SU-DHL-6 (cell line): Measurements from ENCODE around the gene FSIP1.

Experiments used
- H2AFZ ChIP-seq: fragments of 200-600 bp; sonication (generic); 2 replicates; pipeline ENCODE4 v1.6.1; 2014; ENCODE audit warnings: low read depth, mild to moderate bottlenecking, moderate library complexity, mixed read lengths, antibody characterized with exemption, low read length; ENCODE audit not compliant: severe bottlenecking
- H3F3A ChIP-seq: fragments of 200-600 bp; shearing (Covaris generic); 2 replicates; pipeline ENCODE4 v1.6.0; 2016; ENCODE audit warnings: antibody characterized with exemption, mild to moderate bottlenecking; ENCODE audit not compliant: insufficient read depth
- H3K27ac ChIP-seq: fragments of 200-600 bp; sonication (generic); 2 replicates; pipeline ENCODE4 v1.5.1; 2016; ENCODE audit warnings: low read depth, mild to moderate bottlenecking, low read length, moderate library complexity, mixed read lengths
- H3K27me3 ChIP-seq: fragments of 200-600 bp; sonication (generic), shearing (Covaris generic); 2 replicates; pipeline ENCODE4 v1.6.0; 2014; ENCODE audit warnings: mild to moderate bottlenecking, low read length
- H3K36me3 ChIP-seq: fragments of 200-600 bp; sonication (generic); 2 replicates; pipeline ENCODE4 v1.6.1; 2014; ENCODE audit warnings: mild to moderate bottlenecking, low read length, mixed read lengths
- H3K4me2 ChIP-seq: fragments of 300-600, 200-600 bp; shearing (Covaris generic), sonication (generic); 2 replicates; pipeline ENCODE4 v1.6.0; 2014; ENCODE audit warnings: low read length, low read depth, mild to moderate bottlenecking; ENCODE audit not compliant: poor library complexity, severe bottlenecking
- H3K4me3 ChIP-seq: fragments of 200-600 bp; sonication (generic); 2 replicates; pipeline ENCODE4 v1.5.1; 2014; ENCODE audit warnings: antibody characterized with exemption, low read length, mild to moderate bottlenecking, mixed read lengths; ENCODE audit not compliant: insufficient read depth, poor library complexity, severe bottlenecking
- H3K79me2 ChIP-seq: fragments of 200-600 bp; sonication (generic); 2 replicates; pipeline ENCODE4 v1.6.1; 2014; ENCODE audit warnings: mild to moderate bottlenecking, low read length, moderate library complexity; ENCODE audit not compliant: insufficient read depth
- H3K9ac ChIP-seq: fragments of 200-600 bp; sonication (generic); 2 replicates; pipeline ENCODE4 v1.7.0; 2014; ENCODE audit warnings: mild to moderate bottlenecking, low read length
- H3K9me2 ChIP-seq: fragments of 200-600 bp; sonication (generic); replicated peaks from 2 replicates; pipeline ENCODE4 v1.6.1; 2014; ENCODE audit warnings: low read length; ENCODE audit not compliant: insufficient read depth
- H3K9me3 ChIP-seq: fragments of 200-600 bp; sonication (generic); 2 replicates; pipeline ENCODE4 v1.6.1; 2014; ENCODE audit warnings: low read length, mixed read lengths; ENCODE audit not compliant: insufficient read depth
- H4K20me1 ChIP-seq: fragments of 200-600 bp; sonication (generic); 2 replicates; pipeline ENCODE4 v1.6.1; 2014; ENCODE audit warnings: low read depth, mild to moderate bottlenecking, antibody characterized with exemption, low read length, moderate library complexity, mixed read lengths
- CTCF ChIP-seq: fragments of 200-600 bp; sonication (generic); IDR thresholded peaks from one replicate; pipeline ENCODE4 v1.5.1; 2017; ENCODE audit warnings: antibody characterized with exemption, mild to moderate bottlenecking, low read length, moderate library complexity; ENCODE audit not compliant: insufficient read depth, poor library complexity, severe bottlenecking
- EZH2phosphoT487 ChIP-seq: fragments of 200-600 bp; sonication (generic), shearing (Covaris generic); conservative IDR thresholded peaks from 2 replicates; pipeline ENCODE4 v1.6.1; 2018; ENCODE audit warnings: mild to moderate bottlenecking, antibody characterized with exemption, low read length, moderate library complexity, mixed read lengths

FSIP1 gene

GRCh38 chr15:39669241-39669640 is 113.4 kb downstream of the FSIP1 start:
- Histone ChIP-seq H3K27ac (no peak overlapping the region), H3K36me3 (no peaks in the 10 kb centered on the region), H3K9me3 (no peaks in the 10 kb centered on the region), H3F3A (no peaks in the 10 kb centered on the region), H3K4me2 (no peak overlapping the region), H2AFZ (no peak overlapping the region), H3K9me2 (no peaks in the 10 kb centered on the region), H3K79me2 (no peaks in the 10 kb centered on the region), H4K20me1 (no peaks in the 10 kb centered on the region), H3K9ac (no peak overlapping the region), H3K4me3 (no peak overlapping the region), H3K27me3 (0 out of 2 replicates have a peak, but pooled peaks cover 3% of the 10 kb centered on the region)
- TF ChIP-seq EZH2phosphoT487 (no peak), CTCF (no peak)

- Histone ChIP-seq H2AFZ (no peak overlapping the region), H3K36me3 (no peaks in the 10 kb centered on the region), H3K27me3 (0 out of 2 replicates have a peak, but pooled peaks cover 3% of the 10 kb centered on the region), H3F3A (no peaks in the 10 kb centered on the region), H4K20me1 (no peaks in the 10 kb centered on the region), H3K79me2 (no peaks in the 10 kb centered on the region), H3K27ac (no peak overlapping the region), H3K4me2 (no peak overlapping the region), H3K4me3 (no peak overlapping the region), H3K9me3 (no peaks in the 10 kb centered on the region), H3K9me2 (no peaks in the 10 kb centered on the region), H3K9ac (no peak overlapping the region)
- TF ChIP-seq EZH2phosphoT487, result no peak
These were observed 114.2 kb downstream of the FSIP1 start for GRCh38 chr15:39668457-39668856.

DNA sequence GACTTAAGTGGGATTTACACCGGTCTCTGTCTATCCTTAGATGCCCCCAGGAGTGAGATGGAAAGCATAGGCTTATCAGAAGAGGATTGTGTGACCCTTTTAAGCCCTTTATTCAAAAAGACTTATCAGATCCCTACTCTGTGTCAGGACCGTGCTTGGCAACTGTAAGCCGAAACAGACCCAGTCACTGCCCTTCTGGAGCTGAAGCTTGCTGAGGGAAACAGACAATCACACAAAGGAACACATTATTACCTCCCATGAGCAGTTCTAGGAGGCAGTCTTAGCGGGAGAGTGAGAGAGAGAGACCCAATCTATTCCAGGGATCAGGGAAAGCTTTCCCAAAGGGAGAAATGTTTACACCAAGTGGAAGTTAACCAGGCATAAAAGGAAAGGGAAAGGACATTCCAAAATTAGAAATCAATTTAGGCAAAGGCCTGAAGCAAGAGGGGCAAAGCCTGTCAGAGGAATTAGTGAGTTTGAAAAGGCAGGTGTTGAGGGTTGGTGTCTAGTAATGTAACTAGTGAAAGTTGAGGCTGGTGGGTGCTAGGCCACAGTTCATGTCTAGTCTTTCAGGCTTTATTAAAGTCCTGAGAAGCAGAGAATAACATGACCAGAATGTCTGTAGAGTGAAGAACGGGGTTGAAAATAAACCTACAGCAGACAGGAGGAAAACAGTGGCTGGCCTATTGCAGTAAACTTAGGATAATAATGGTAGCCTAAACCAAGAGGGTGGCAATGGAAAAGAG is 115.1 kb downstream of the FSIP1 start:
- no peak overlapping the region for H3K4me3 ChIP-seq
- no peaks in the 10 kb centered on the region for H3K9me2 ChIP-seq
- H3K27me3 ChIP-seq, result 0 out of 2 replicates have a peak, but pooled peaks cover 3% of the 10 kb centered on the region
- no peak overlapping the region for H3K27ac ChIP-seq
- no peak overlapping the region for H3K9ac ChIP-seq
- no peaks in the 10 kb centered on the region for H3F3A ChIP-seq
- H3K36me3 ChIP-seq, result no peaks in the 10 kb centered on the region
- TF ChIP-seq EZH2phosphoT487 (no peak), CTCF (no peak)
- H3K9me3 ChIP-seq, result no peaks in the 10 kb centered on the region
- no peaks in the 10 kb centered on the region for H4K20me1 ChIP-seq
- no peak overlapping the region for H3K4me2 ChIP-seq
- no peak overlapping the region for H2AFZ ChIP-seq
- no peaks in the 10 kb centered on the region for H3K79me2 ChIP-seq

DNA sequence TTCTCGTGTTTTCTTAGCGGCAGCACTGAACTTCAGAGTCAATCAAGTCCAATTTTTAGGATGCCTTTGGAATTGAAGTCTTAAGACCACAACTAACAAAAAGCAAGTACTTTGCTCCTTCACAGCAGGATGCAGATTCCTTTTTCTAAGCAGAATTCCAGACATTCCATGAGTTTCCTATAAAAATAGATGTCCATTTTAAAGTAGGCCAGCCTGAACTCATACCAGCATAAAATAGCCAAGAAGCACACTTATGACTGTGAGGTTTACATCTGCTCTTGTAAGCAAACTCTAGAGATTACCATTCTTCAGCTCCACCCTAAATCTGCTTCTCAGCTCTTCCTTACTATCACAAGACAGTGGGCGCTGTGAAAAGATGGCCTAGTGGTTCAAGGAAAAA is 116.0 kb downstream of the FSIP1 start:
- Histone ChIP-seq H3K9me2 (no peaks in the 10 kb centered on the region), H3K4me2 (no peak overlapping the region), H3K9me3 (no peaks in the 10 kb centered on the region), H2AFZ (no peak overlapping the region), H3K4me3 (no peak overlapping the region), H3K36me3 (no peaks in the 10 kb centered on the region), H3K27me3 (0 out of 2 replicates have a peak, but pooled peaks cover 3% of the 10 kb centered on the region), H3F3A (no peaks in the 10 kb centered on the region), H3K27ac (no peak overlapping the region), H3K9ac (no peak overlapping the region), H3K79me2 (no peaks in the 10 kb centered on the region), H4K20me1 (no peaks in the 10 kb centered on the region)
- TF ChIP-seq CTCF, result no peak
- TF ChIP-seq EZH2phosphoT487, result no peak
